Lower lobe of right lung (tissue), 2 donors: Measurements from ENCODE around the gene LLGL1. TPM values are rescaled to one million over a fixed set of nuclear protein-coding genes. Genes with fewer than 3 reads are reported as not detected.
A peak's percentile ranks its signal among the peaks of the same experiment; 100 is the strongest.

Experiments used
- ATAC-seq, 2 donors: fragments of 200-7000 bp; cut with Tn5 transposase; one replicate each; pipeline ENCODE4 v1.9.1; 2020 to 2022; ENCODE audit warnings: mild to moderate bottlenecking in 2 of 2, moderate library complexity in 2 of 2
- DNase-seq: peaks from one replicate; pipeline ENCODE4 v3.0.0-alpha.2; 2020
- H3K27ac ChIP-seq: fragments of 200-600 bp; one replicate; pipeline ENCODE4 v1.8.0; 2022
- H3K27me3 ChIP-seq: fragments of 200-600 bp; one replicate; pipeline ENCODE4 v1.8.0; 2022; ENCODE audit warnings: low read depth
- H3K36me3 ChIP-seq: fragments of 200-600 bp; one replicate; pipeline ENCODE4 v1.8.0; 2022; ENCODE audit warnings: mild to moderate bottlenecking
- H3K4me1 ChIP-seq: fragments of 200-600 bp; one replicate; pipeline ENCODE4 v1.8.0; 2022
- H3K4me3 ChIP-seq: fragments of 200-600 bp; one replicate; pipeline ENCODE4 v1.8.0; 2022; ENCODE audit warnings: mild to moderate bottlenecking
- H3K9me3 ChIP-seq: fragments of 200-600 bp; one replicate; pipeline ENCODE4 v1.8.0; 2022
- intact Hi-C: fragments of 100-400 bp; cut with DNase I; formaldehyde crosslinking; loops from one replicate; pipeline ENCODE4 v1.11.0; 2022
- total RNA-seq: library from RNA; stranded (reverse); fragmentation: NEBNext Ultra II Directional; extraction: Animal tissue kit (Norgen Biotek cat#: 25700); gene quantifications from one replicate; pipeline ENCODE4 v1.2.1, GENCODE V29; 2021
- TF ChIP-seq, protein P1 (sequence below): fragments of 200-600 bp; IDR thresholded peaks from one replicate; pipeline ENCODE4 v1.8.0; 2022; ENCODE audit warnings: antibody characterized with exemption, mild to moderate bottlenecking
- donor health status: DM: no; HTN: yes; CAD: no; lungs with severe emphysema.

The LLGL1 gene
- total RNA-seq, 1 donor from 2014 or later = 12.0 TPM

DNA sequence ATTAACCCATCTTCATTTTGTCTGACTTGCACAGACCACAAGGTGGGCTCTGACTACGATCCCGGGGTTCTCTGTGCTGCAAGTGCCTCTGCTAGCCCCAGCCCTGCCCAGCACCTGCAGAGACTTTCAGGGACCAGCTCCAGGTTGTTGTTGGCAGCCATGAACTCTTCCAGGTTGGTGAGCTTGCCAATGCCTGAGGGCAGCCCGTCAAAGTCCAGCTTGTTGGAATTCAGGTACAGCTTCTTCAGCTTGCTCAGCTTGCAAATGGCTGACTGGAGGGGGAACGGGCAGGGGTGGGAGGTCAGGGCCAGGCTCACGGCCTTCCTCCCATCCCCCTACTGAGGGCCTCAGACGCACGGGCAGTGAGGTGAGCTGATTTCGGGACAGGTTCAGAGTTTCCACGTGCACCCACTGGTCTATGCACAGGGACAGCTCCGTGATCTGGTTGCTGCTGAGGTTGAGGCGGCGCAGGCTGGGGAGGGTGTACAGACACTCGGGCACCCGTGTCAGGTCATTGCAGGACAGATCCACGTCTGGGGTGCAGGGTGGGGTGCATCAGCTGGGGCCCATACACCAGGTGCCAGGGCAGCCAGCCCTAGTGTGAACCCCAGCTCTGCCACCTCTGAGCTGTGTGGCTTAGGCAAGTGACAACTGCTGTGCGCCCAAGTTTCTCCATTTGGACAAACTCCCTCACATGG, 27.9 kb downstream of the LLGL1 start:
- H3K27ac ChIP-seq = no peak overlapping the region
- no peak for ATAC-seq
- H3K4me1 ChIP-seq = peaks cover 27% of the 10 kb centered on the region
- no peaks in the 10 kb centered on the region for H3K27me3 ChIP-seq
- no peak for DNase-seq
- intact Hi-C loops = no loop called here
- H3K4me3 ChIP-seq = no peak overlapping the region
- TF ChIP-seq, protein P1, sequence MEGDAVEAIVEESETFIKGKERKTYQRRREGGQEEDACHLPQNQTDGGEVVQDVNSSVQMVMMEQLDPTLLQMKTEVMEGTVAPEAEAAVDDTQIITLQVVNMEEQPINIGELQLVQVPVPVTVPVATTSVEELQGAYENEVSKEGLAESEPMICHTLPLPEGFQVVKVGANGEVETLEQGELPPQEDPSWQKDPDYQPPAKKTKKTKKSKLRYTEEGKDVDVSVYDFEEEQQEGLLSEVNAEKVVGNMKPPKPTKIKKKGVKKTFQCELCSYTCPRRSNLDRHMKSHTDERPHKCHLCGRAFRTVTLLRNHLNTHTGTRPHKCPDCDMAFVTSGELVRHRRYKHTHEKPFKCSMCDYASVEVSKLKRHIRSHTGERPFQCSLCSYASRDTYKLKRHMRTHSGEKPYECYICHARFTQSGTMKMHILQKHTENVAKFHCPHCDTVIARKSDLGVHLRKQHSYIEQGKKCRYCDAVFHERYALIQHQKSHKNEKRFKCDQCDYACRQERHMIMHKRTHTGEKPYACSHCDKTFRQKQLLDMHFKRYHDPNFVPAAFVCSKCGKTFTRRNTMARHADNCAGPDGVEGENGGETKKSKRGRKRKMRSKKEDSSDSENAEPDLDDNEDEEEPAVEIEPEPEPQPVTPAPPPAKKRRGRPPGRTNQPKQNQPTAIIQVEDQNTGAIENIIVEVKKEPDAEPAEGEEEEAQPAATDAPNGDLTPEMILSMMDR = no peak
- H3K36me3 ChIP-seq = peaks cover 83% of the 10 kb centered on the region
- H3K9me3 ChIP-seq = no peaks in the 10 kb centered on the region

DNA sequence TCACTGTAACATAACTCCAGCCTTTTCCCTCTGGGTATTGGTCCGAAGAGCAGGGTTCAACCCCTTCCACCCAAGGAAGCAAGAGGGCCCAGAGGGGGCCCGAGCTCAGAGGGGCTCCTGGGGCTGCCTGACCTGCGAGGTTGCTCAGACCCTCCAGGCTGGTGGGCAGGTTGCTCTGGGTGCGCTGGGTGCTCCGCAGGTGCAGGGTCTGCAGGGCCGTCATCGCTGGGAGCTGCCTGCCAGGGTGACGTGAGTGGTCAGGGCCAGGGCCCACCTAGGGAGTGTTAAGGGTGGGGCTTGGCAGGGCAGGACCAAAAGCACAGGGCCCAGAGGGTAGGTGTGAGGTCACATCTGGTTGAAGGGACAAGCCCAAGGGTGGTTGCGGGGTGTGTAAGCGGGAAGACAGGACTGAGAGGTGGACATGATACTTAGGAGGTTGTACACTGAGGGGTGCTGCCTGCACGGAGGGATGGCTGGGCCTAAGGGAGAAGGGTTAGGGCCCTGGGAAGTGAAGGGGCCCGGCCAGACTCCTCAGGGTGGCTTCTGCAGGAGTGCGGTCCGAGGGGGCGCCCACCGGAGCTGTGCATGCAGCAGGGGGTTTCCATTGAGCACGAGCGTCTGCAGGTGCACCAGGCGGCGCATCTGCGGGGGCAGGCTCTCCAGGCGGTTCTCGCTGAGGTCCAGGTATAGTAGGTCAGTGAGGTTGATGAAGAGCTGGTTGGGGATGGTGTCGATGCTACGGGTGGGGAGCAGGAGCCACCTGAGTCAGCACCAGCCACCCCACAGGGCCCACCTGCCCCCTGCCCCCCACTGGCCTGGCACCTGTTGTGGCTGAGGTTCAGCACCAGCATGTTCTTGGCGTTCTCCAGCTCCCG, 28.7 kb downstream of the LLGL1 start:
- peaks cover 74% of the 10 kb centered on the region for H3K36me3 ChIP-seq
- DNase-seq = no peak

DNA sequence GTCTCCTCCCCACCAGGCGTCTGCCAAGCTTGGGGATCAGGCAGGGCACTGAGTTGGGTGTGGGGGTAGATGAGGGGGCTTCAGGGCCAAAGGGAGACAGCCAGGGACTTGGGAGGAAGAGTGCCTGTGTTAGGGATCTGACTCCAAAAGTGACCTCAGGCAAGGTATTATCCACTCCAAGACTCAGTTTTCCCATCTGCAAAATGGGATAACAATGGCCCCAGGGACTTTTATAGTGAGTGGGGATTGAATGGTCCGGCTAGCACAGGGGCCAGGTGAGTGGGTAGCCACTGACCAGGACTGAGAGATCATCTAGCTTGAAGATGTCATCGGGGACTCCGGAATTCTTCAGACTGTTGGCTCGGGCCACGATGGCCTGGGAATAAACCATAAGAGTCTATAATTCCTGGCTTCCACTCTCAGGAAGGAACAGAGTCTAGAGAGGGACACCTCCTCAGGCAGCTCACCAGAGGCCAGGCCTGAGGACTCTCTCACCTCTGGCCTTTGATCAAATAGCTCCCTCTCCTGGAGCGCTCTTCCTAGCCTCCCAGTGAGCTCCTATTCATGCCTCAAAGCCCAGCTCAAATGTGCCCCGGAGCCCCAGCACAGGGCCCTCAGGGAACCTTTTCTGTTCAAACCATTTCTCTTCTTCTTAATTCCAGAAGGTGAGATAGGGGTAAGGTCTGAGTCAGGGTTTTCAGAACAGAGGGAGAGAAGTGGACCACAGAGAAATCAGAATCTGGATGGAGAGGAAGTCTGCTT, 29.6 kb downstream of the LLGL1 start:
- DNase-seq (no peak), ATAC-seq (no peak)
- TF ChIP-seq, protein P1 = no peak
- H3K36me3 ChIP-seq = peaks cover 66% of the 10 kb centered on the region
- H3K4me1 ChIP-seq = peaks cover 34% of the 10 kb centered on the region
- H3K27me3 ChIP-seq = no peaks in the 10 kb centered on the region
- no peak overlapping the region for H3K27ac ChIP-seq
- intact Hi-C loops = no loop called here
- no peaks in the 10 kb centered on the region for H3K9me3 ChIP-seq
- H3K4me3 ChIP-seq = no peak overlapping the region

More for the DNA sequence above, 28.7 kb downstream of the LLGL1 start:
- Histone ChIP-seq H3K4me1 (peaks cover 25% of the 10 kb centered on the region), H3K9me3 (no peaks in the 10 kb centered on the region), H3K4me3 (no peak overlapping the region), H3K27ac (no peak overlapping the region), H3K27me3 (no peaks in the 10 kb centered on the region)
- TF ChIP-seq, protein P1 = no peak
- intact Hi-C loops = no loop called here
- no peak for ATAC-seq

DNA sequence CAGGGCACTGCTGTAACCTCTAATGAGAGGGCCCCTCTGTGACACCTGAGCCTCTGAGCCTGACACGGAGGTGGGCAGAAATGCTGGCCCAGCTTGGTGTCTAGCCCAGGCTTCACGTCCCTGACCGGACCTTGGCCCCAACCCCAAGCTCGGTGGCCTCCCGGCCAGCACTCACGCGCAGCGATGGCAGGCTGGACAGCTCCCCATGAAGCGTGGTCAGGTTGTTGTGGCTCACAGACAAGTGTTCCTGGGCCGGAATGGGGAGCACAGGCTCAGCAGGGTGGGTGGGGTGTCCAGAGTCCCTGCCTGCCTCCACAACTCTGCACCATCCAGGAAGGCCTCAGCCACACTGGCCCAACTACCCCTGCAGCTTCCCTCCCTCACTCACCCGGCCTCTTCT, 30.9 kb downstream of the LLGL1 start:
- H3K27me3 ChIP-seq = no peaks in the 10 kb centered on the region
- no peaks in the 10 kb centered on the region for H3K9me3 ChIP-seq
- H3K36me3 ChIP-seq = peaks cover 53% of the 10 kb centered on the region
- peaks cover 38% of the 10 kb centered on the region for H3K4me1 ChIP-seq
- no peak overlapping the region for H3K4me3 ChIP-seq
- H3K27ac ChIP-seq = no peak overlapping the region
- TF ChIP-seq, protein P1 = no peak
- intact Hi-C loops = no loop called here
- DNase-seq (no peak), ATAC-seq (no peak)

DNA sequence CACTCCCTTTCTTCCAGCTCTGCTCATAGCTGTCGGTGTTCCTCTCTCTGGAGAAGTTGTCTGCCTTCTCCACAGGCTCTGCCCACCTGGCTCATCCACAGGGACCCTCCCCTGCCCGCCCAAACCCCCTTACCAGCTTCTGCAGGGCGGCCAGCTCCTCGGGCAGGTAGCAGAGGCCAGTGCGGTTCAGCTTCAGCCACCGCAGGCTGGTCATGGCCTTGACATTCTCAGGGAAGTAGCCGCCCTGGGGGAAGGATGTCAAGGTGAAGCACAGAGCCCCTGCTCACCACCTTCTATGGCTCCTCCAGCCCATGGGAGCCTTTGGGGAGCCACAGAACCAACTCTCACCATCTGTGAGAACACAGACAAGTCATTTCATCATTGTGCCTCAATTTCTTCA, 31.3 kb downstream of the LLGL1 start:
- Histone ChIP-seq H3K27ac (peak overlapping the region; percentile 99), H3K4me1 (peaks cover 42% of the 10 kb centered on the region), H3K27me3 (no peaks in the 10 kb centered on the region), H3K4me3 (peak overlapping the region; percentile 98), H3K9me3 (no peaks in the 10 kb centered on the region), H3K36me3 (peaks cover 49% of the 10 kb centered on the region)
- no peak for ATAC-seq
- TF ChIP-seq, protein P1 = no peak
- DNase-seq = no peak
- intact Hi-C loops = no loop called here
